ENCODE measurements around the gene PKDCC.
A peak's percentile ranks its signal among the peaks of the same experiment; 100 is the strongest.

Gene PKDCC

GRCh38 chr2:42104621-42105020 lies 56.8 kb downstream of the PKDCC start:
- DNase-seq (ENCODE audit: low read depth): no peak
- H3K4me3 ChIP-seq (ENCODE audit: low read depth, low read length): peak overlapping the region; percentile 46; the same call in 1 of the 2 replicates

GRCh38 chr2:42105330-42106256 lies 57.8 kb downstream of the PKDCC start:
- H3K4me3 ChIP-seq (ENCODE audit: low read depth, low read length): peak overlapping the region; percentile 46
- no peak for TF ChIP-seq CTCF (IDR thresholded peaks at IDR 0.05; ENCODE audit: insufficient read depth, low read depth, low read length, missing control alignments)
- peak; percentile 87 for DNase-seq (ENCODE audit: low read depth)

More at GRCh38 chr2:42104621-42105020, 56.8 kb downstream of the PKDCC start:
- no peak for TF ChIP-seq CTCF (IDR thresholded peaks at IDR 0.05; ENCODE audit: insufficient read depth, low read depth, low read length, missing control alignments)

- DNase-seq (ENCODE audit: low read depth): no peak
- TF ChIP-seq CTCF (IDR thresholded peaks at IDR 0.05; ENCODE audit: insufficient read depth, low read depth, low read length, missing control alignments): no peak
- H3K4me3 ChIP-seq (ENCODE audit: low read depth, low read length): no peak overlapping the region; the same call in 1 of the 2 replicates
Observed at GRCh38 chr2:42106257-42106816, 58.5 kb downstream of the PKDCC start.

GRCh38 chr2:42107249-42108042 lies 59.6 kb downstream of the PKDCC start:
- no peak for DNase-seq (ENCODE audit: low read depth)
- TF ChIP-seq CTCF (IDR thresholded peaks at IDR 0.05; ENCODE audit: insufficient read depth, low read depth, low read length, missing control alignments): no peak
- no peak overlapping the region for H3K4me3 ChIP-seq (ENCODE audit: low read depth, low read length)
